HepG2 (cell line): ENCODE measurements around the gene P2RX6. TPM values are rescaled to one million over a fixed set of nuclear protein-coding genes. Genes with fewer than 3 reads are reported as not detected.

Experiments
- DMAP1 ChIP-seq: IDR thresholded peaks from 2 replicates; pipeline ENCODE4 v1.6.1; 2016
- ELF1 ChIP-seq: sonication (generic); formaldehyde crosslinking; IDR thresholded peaks from 2 replicates; pipeline ENCODE4 v1.4.0; 2020; ENCODE audit warnings: missing genetic modification reagents
- FOXC1 ChIP-seq: sonication (generic); formaldehyde crosslinking; IDR thresholded peaks from 2 replicates; pipeline ENCODE4 v1.8.0; 2022; ENCODE audit warnings: mild to moderate bottlenecking, missing genetic modification reagents, borderline replicate concordance
- FOXK1 ChIP-seq: sonication (generic); formaldehyde crosslinking; IDR thresholded peaks from 2 replicates; pipeline ENCODE4 v1.4.0; 2020; ENCODE audit warnings: low read depth, missing genetic modification reagents, borderline replicate concordance
- GTF2F1 ChIP-seq: fragments of 150-350 bp; IDR thresholded peaks from 2 replicates; pipeline ENCODE4 v1.6.1; 2014; ENCODE audit warnings: low read length
- GTF3A ChIP-seq: sonication (generic); formaldehyde crosslinking; conservative IDR thresholded peaks from 2 replicates; pipeline ENCODE4 v1.4.0; 2020; ENCODE audit warnings: mild to moderate bottlenecking, missing genetic modification reagents
- HNRNPH1 ChIP-seq: fragments of 200-400 bp; formaldehyde crosslinking; optimal IDR thresholded peaks from 2 replicates; pipeline ENCODE3; 2017; ENCODE audit warnings: mild to moderate bottlenecking, low read depth, low read length
- ZBTB7B ChIP-seq: sonication (generic); formaldehyde crosslinking; IDR thresholded peaks from 2 replicates; pipeline ENCODE4 v1.4.0; 2020; ENCODE audit warnings: missing genetic modification reagents
- ZFP41 ChIP-seq: sonication (generic); formaldehyde crosslinking; IDR thresholded peaks from 2 replicates; pipeline ENCODE4 v1.4.0; 2020; ENCODE audit warnings: mild to moderate bottlenecking, missing genetic modification reagents, borderline replicate concordance
- ZFYVE20 ChIP-seq: sonication (generic); formaldehyde crosslinking; IDR thresholded peaks from 2 replicates; pipeline ENCODE4 v1.8.0; 2023; ENCODE audit warnings: low read depth, mild to moderate bottlenecking, moderate library complexity, missing genetic modification reagents, borderline replicate concordance
- ZNF20 ChIP-seq: sonication (generic); formaldehyde crosslinking; IDR thresholded peaks from 2 replicates; pipeline ENCODE4 v1.4.0; 2020; ENCODE audit warnings: mild to moderate bottlenecking, moderate library complexity, missing genetic modification reagents
- ZNF430 ChIP-seq: sonication (generic); formaldehyde crosslinking; IDR thresholded peaks from 2 replicates; pipeline ENCODE4 v1.9.0; 2021; ENCODE audit warnings: mild to moderate bottlenecking, missing genetic modification reagents
- ZNF543 ChIP-seq: sonication (generic); formaldehyde crosslinking; IDR thresholded peaks from 2 replicates; pipeline ENCODE4 v1.4.0; 2020; ENCODE audit warnings: mild to moderate bottlenecking, missing genetic modification reagents
- ZNF564 ChIP-seq: sonication (generic); formaldehyde crosslinking; IDR thresholded peaks from 2 replicates; pipeline ENCODE4 v1.8.1; 2023; ENCODE audit warnings: mild to moderate bottlenecking, missing genetic modification reagents
- ZNF7 ChIP-seq: IDR thresholded peaks from 2 replicates; pipeline ENCODE4 v1.6.1; 2016; ENCODE audit warnings: missing biosample characterization, missing genetic modification reagents
- polyA plus RNA-seq, 8 experiments: library from polyadenylated mRNA; depleted of rRNA in 3 of 8; stranded (reverse) in 7 of 8; unstranded in 1 of 8; fragments of >200 nt; fragmentation: Illumina TruSeq in 4 of 8; extraction: Trizol in 4 of 8; gene quantifications; 2 replicates each; pipeline versions ENCODE4 v1.2.1 to v1.2.3, GENCODE V29; 2011 to 2016; ENCODE audit warnings: low read depth in 4 of 8, missing spikeins in 1 of 8, mixed read lengths in 1 of 8; ENCODE audit not compliant: insufficient read depth in 1 of 8
- total RNA-seq, 5 experiments: library from RNA; depleted of rRNA; stranded (reverse); fragments of >200 nt; fragmentation: Illumina TruSeq; extraction: Trizol; gene quantifications; 2 replicates each; pipeline ENCODE4 v1.2.3, GENCODE V29; 2016; ENCODE audit warnings: low read depth in 1 of 5
- TF ChIP-seq, protein P1 (sequence below): sonication (generic); formaldehyde crosslinking; IDR thresholded peaks from 2 replicates; pipeline ENCODE4 v1.4.0; 2020; ENCODE audit warnings: missing genetic modification reagents
- TF ChIP-seq, protein P2 (sequence below): IDR thresholded peaks from 2 replicates; pipeline ENCODE4 v1.6.1; 2012; ENCODE audit warnings: low read length, improper control_type of control experiment
- TF ChIP-seq, protein P3 (sequence below): sonication (generic); formaldehyde crosslinking; IDR thresholded peaks from 2 replicates; pipeline ENCODE4 v1.8.1; 2023; ENCODE audit warnings: mild to moderate bottlenecking, missing genetic modification reagents
- TF ChIP-seq, protein P4 (sequence below): sonication (generic); formaldehyde crosslinking; IDR thresholded peaks from 2 replicates; pipeline ENCODE4 v1.5.1; 2020; ENCODE audit warnings: mild to moderate bottlenecking, moderate library complexity, missing genetic modification reagents

P2RX6 gene
- total and polyA plus RNA-seq, 2 of the 13 experiments (the other 11 are each of a cell fraction or from before 2014, with no cell fraction given) = 0.04 to 0.12 TPM

DNA sequence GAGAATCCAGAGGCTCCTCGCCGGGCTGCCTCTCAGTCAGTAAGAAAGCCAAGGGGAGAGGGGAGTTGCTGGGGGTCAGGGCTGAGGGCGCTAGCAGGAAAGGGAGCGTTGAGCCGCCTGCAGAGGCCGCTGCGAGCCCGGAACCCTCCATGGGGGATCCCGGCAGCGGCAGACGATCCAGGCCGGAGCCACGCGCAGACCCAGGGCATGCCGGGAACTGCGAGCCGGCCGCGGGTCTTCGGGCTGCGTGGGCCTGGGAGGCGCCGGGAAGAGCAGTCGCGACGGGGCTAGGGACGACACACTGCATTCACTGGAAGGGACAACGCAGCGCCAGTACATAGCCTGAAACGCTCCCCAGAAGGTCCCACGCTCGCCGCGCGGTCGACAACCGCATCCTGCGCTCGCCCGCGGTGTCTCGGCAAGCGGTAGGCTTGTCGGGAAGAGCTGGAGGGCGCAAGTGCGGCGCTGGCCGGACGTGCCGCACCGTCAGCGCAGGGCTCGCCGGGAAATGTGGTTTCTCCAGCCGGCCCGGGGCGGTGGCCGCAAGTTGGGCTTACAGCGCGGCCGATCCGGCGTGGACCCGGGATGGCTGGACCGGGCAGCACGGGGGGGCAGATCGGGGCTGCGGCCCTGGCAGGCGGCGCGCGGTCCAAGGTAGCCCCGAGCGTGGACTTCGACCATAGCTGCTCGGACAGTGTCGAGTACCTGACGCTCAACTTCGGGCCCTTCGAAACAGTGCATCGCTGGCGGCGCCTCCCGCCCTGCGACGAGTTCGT, 33.0 kb upstream of the P2RX6 start, which contains the start of gene LZTR1 (continued):
- TF ChIP-seq, protein P1, sequence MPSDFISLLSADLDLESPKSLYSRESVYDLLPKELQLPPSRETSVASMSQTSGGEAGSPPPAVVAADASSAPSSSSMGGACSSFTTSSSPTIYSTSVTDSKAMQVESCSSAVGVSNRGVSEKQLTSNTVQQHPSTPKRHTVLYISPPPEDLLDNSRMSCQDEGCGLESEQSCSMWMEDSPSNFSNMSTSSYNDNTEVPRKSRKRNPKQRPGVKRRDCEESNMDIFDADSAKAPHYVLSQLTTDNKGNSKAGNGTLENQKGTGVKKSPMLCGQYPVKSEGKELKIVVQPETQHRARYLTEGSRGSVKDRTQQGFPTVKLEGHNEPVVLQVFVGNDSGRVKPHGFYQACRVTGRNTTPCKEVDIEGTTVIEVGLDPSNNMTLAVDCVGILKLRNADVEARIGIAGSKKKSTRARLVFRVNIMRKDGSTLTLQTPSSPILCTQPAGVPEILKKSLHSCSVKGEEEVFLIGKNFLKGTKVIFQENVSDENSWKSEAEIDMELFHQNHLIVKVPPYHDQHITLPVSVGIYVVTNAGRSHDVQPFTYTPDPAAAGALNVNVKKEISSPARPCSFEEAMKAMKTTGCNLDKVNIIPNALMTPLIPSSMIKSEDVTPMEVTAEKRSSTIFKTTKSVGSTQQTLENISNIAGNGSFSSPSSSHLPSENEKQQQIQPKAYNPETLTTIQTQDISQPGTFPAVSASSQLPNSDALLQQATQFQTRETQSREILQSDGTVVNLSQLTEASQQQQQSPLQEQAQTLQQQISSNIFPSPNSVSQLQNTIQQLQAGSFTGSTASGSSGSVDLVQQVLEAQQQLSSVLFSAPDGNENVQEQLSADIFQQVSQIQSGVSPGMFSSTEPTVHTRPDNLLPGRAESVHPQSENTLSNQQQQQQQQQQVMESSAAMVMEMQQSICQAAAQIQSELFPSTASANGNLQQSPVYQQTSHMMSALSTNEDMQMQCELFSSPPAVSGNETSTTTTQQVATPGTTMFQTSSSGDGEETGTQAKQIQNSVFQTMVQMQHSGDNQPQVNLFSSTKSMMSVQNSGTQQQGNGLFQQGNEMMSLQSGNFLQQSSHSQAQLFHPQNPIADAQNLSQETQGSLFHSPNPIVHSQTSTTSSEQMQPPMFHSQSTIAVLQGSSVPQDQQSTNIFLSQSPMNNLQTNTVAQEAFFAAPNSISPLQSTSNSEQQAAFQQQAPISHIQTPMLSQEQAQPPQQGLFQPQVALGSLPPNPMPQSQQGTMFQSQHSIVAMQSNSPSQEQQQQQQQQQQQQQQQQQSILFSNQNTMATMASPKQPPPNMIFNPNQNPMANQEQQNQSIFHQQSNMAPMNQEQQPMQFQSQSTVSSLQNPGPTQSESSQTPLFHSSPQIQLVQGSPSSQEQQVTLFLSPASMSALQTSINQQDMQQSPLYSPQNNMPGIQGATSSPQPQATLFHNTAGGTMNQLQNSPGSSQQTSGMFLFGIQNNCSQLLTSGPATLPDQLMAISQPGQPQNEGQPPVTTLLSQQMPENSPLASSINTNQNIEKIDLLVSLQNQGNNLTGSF (CRISPR knock-in tag) = peak; percentile 93
- 0 out of 2 replicates have a peak, but pooled peaks have one; percentile 51 for TF ChIP-seq GTF3A (CRISPR knock-in tag)
- peak; percentile 94 for TF ChIP-seq FOXC1 (CRISPR knock-in tag)
- TF ChIP-seq, protein P2, sequence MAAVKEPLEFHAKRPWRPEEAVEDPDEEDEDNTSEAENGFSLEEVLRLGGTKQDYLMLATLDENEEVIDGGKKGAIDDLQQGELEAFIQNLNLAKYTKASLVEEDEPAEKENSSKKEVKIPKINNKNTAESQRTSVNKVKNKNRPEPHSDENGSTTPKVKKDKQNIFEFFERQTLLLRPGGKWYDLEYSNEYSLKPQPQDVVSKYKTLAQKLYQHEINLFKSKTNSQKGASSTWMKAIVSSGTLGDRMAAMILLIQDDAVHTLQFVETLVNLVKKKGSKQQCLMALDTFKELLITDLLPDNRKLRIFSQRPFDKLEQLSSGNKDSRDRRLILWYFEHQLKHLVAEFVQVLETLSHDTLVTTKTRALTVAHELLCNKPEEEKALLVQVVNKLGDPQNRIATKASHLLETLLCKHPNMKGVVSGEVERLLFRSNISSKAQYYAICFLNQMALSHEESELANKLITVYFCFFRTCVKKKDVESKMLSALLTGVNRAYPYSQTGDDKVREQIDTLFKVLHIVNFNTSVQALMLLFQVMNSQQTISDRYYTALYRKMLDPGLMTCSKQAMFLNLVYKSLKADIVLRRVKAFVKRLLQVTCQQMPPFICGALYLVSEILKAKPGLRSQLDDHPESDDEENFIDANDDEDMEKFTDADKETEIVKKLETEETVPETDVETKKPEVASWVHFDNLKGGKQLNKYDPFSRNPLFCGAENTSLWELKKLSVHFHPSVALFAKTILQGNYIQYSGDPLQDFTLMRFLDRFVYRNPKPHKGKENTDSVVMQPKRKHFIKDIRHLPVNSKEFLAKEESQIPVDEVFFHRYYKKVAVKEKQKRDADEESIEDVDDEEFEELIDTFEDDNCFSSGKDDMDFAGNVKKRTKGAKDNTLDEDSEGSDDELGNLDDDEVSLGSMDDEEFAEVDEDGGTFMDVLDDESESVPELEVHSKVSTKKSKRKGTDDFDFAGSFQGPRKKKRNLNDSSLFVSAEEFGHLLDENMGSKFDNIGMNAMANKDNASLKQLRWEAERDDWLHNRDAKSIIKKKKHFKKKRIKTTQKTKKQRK = no peak
- TF ChIP-seq ZNF543 = peak; percentile 84; the same call in 1 of the 2 replicates
- no peak for TF ChIP-seq HNRNPH1
- TF ChIP-seq, protein P3, sequence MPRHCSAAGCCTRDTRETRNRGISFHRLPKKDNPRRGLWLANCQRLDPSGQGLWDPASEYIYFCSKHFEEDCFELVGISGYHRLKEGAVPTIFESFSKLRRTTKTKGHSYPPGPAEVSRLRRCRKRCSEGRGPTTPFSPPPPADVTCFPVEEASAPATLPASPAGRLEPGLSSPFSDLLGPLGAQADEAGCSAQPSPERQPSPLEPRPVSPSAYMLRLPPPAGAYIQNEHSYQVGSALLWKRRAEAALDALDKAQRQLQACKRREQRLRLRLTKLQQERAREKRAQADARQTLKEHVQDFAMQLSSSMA (CRISPR knock-in tag) = peak; percentile 95
- TF ChIP-seq ZFP41 (CRISPR knock-in tag) = no peak; the same call in 1 of the 2 replicates
- peak; percentile 72; the same call in 1 of the 2 replicates for TF ChIP-seq ZNF20 (CRISPR knock-in tag)
- TF ChIP-seq FOXK1 (CRISPR knock-in tag) = 0 out of 2 replicates have a peak, but pooled peaks have one; percentile 13
- peak; percentile 86 for TF ChIP-seq ELF1
- TF ChIP-seq, protein P4, sequence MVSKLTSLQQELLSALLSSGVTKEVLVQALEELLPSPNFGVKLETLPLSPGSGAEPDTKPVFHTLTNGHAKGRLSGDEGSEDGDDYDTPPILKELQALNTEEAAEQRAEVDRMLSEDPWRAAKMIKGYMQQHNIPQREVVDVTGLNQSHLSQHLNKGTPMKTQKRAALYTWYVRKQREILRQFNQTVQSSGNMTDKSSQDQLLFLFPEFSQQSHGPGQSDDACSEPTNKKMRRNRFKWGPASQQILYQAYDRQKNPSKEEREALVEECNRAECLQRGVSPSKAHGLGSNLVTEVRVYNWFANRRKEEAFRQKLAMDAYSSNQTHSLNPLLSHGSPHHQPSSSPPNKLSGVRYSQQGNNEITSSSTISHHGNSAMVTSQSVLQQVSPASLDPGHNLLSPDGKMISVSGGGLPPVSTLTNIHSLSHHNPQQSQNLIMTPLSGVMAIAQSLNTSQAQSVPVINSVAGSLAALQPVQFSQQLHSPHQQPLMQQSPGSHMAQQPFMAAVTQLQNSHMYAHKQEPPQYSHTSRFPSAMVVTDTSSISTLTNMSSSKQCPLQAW (CRISPR knock-in tag) = peak; percentile 96
- TF ChIP-seq ZNF564 = peak; percentile 88
- peak; percentile 95 for TF ChIP-seq DMAP1 (CRISPR knock-in tag)
- TF ChIP-seq ZBTB7B = peak; percentile 60; the same call in 1 of the 2 replicates
- TF ChIP-seq ZFYVE20 (CRISPR knock-in tag) = no peak; the same call in 1 of the 2 replicates
- peak; percentile 92 for TF ChIP-seq ZNF430 (CRISPR knock-in tag)
- TF ChIP-seq ZNF7 = no peak
- TF ChIP-seq GTF2F1 = no peak
